Astrocyte (in vitro differentiated cells and primary cell): ENCODE results near the gene GRIA1.

Experiments
- CTCF ChIP-seq: IDR thresholded peaks from 2 replicates; pipeline ENCODE4 v1.5.1; 2011; ENCODE audit warnings: low read depth, mild to moderate bottlenecking, inconsistent platforms, low read length, moderate library complexity; ENCODE audit not compliant: insufficient read depth
- EZH2 ChIP-seq: IDR thresholded peaks from 2 replicates; pipeline ENCODE4 v1.6.1; 2012; ENCODE audit warnings: mild to moderate bottlenecking, low read length, inconsistent platforms; ENCODE audit not compliant: insufficient read depth

DNA sequence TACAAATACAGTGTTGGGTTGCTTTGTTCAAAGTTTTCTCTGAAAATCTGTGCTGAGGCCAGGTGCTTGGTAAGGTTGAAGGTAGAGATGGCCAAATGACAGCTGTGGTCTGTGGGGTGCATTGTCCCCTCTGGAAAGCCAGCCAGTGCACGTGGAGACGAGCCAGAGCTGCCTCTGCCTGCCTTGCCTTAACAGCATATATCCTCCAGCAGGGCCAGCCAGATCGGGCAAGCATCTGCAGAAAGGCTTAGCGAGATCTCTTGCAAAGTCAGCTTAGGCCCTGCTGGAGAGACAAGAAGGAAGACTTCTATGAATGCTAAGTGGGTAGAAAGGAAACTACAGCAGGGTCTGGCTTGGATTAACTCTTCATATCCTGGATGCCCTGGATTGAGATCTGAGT lies 49.5 kb downstream of the GRIA1 start:
- TF ChIP-seq CTCF (no peak), EZH2 (no peak)
